Stimulated activated CD8-positive, alpha-beta memory T cell treated with anti-CD3 and anti-CD28 coated beads, Interleukin-15, amount 100 ng/mL, for 48 hours (primary cell): ENCODE data around the gene WDR74.

Source experiments
- DNase-seq, 2 donors: peaks; one replicate each; pipeline ENCODE4 v3.0.0-alpha.2; 2020; ENCODE audit warnings: low read depth in 2 of 2

WDR74 gene

DNA sequence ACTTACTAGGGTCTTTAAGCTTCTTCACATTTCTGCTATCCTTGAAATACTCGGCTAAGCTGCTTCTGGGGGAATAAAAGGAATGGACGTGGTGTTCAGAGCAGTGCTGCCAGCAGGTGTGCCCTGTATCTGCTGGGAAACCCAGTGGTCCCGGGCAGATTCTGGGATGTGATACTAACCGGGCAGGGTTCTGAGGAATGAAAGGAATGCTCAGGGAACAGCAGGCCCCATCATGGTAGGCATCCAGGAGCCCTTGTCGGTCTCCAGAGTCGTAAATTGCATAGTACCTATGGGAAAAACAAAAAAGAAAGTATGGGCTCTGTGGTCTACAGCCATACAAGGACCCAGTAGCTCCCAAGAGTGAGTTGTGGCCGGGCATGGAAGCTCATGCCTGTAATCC lies 43.1 kb downstream of the WDR74 start:
- no peak for DNase-seq

- no peak for DNase-seq
Measured at GRCh38 chr11:62794201-62794775, 45.1 kb downstream of the WDR74 start.

GRCh38 chr11:62792202-62792575 lies 47.2 kb downstream of the WDR74 start:
- DNase-seq = no peak

GRCh38 chr11:62791501-62792201 lies 47.7 kb downstream of the WDR74 start, which contains the start of gene TMEM223:
Gene TMEM223 (minus strand): TSS chr11:62792006. CDS start chr11:62791994, 12 bp downstream.
- DNase-seq = peak; percentile 85 to 89

GRCh38 chr11:62789576-62789975 lies 49.8 kb downstream of the WDR74 start:
- no peak for DNase-seq

DNA sequence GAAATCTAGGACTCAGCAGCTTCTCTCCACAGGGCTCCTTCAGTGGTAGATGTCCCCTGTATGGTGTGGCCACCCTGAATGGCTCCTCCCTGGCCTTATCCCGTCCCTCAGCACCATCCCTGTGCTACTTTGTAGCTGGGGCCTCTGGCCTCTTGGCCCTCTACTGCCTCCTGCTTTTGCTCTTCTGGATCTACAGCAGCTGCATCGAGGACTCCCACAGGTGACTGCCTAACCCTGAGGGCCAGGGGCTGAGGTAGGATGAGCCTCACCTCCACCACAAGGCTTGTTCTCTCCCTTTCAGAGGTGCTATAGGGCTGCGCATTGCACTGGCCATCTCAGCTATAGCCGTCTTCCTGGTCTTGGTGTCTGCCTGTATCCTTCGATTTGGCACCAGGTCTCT lies 50.4 kb downstream of the WDR74 start:
- no peak for DNase-seq

DNA sequence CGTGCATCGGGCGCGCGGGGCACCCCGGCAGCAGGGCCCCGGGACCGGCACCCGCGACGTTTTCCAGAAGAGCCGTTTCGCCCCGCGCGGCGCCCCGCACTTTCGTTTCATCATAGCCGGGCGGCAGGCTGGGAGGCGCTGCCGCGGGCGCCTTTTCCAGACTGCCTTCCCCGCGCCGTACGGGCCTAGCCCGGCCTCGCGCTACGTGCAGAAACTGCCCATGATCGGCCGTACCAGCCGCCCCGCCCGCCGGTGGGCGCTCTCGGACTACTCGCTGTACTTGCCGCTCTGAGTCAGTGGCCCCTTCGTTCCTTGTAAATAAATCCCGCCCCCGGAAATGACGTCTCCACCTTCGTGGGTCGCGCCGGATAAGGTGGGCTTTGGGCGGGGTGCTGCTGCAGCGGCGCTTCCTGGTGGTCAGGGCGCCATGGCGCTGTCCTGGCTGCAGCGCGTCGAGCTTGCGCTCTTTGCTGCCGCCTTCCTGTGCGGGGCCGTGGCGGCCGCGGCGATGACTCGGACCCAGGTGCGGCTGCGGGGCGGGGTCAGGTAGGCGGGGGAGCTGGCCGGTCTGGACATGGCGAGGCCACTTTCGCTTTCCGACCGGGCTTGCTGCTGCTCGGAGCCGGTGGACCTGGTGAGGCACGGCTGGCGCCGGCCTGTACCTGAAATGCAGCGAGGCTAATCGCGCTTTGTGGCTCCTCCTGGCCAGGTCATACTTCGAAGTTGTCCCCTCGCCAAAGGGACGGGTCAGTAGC lies 52.2 kb downstream of the WDR74 start, which contains the start of gene TMEM179B:
TMEM179B (plus strand) TSS at position 398 of the 755 bp plus-strand sequence; CDS start at position 428, 30 bp downstream.
- peak; percentile 96 to 97 for DNase-seq

- peak; percentile 78 to 80 for DNase-seq
Measured at GRCh38 chr11:62786318-62787004, 52.9 kb downstream of the WDR74 start.
